Tibial nerve (tissue), 4 donors: Measurements from ENCODE around the gene XIRP2. TPM values are rescaled to one million over a fixed set of nuclear protein-coding genes. Genes with fewer than 3 reads are reported as not detected.

Experiments used
- DNase-seq, 2 donors: peaks; one replicate each; pipeline ENCODE4 v3.0.0-alpha.2; 2019; ENCODE audit warnings: low spot score in 2 of 2
- H3K27ac ChIP-seq, 4 donors: fragments of 200-600 bp; sonication (generic) in 3 of 4; one replicate each; pipeline ENCODE4 v1.5.1; 2017 to 2019; ENCODE audit warnings: mild to moderate bottlenecking in 1 of 4
- H3K27me3 ChIP-seq, 2 donors: fragments of 200-600 bp; sonication (generic) in 1 of 2; one replicate each; pipeline versions ENCODE4 v1.5.1 to v1.6.0; 2017 to 2019
- H3K36me3 ChIP-seq, 3 donors: fragments of 200-600 bp; sonication (generic); one replicate each; pipeline ENCODE4 v1.5.1; 2018 to 2019
- H3K4me1 ChIP-seq, 4 donors: fragments of 200-600 bp; sonication (generic) in 3 of 4; one replicate each; pipeline ENCODE4 v1.5.1; 2017 to 2019
- H3K4me3 ChIP-seq, 4 donors: fragments of 200-600 bp; sonication (generic) in 3 of 4; one replicate each; pipeline ENCODE4 v1.5.1; 2017 to 2019; ENCODE audit warnings: mild to moderate bottlenecking in 1 of 4, moderate library complexity in 1 of 4
- H3K9me3 ChIP-seq, 4 donors: fragments of 200-600 bp; sonication (generic) in 3 of 4; one replicate each; pipeline ENCODE4 v1.5.1; 2017 to 2019
- EP300 ChIP-seq, 2 donors: sonication (generic); formaldehyde crosslinking; IDR thresholded peaks; one replicate each; pipeline ENCODE4 v1.6.1; 2017; ENCODE audit warnings: antibody characterized with exemption in 2 of 2, mild to moderate bottlenecking in 1 of 2
- POLR2A ChIP-seq, 2 donors: fragments of 450-650 bp; IDR thresholded peaks; one replicate each; pipeline ENCODE4 v1.6.1; 2017; ENCODE audit warnings: antibody characterized with exemption in 2 of 2, mild to moderate bottlenecking in 2 of 2, moderate library complexity in 2 of 2
- WGBS, 2 donors: methylation state at CpG; one replicate each; pipeline ENCODE4 v1.1.5; 2018; 5-methylcytosine and 5-hydroxymethylcytosine counted together
- total RNA-seq, 4 donors: library from RNA; depleted of rRNA; stranded (reverse); fragments of >200 nt; gene quantifications; one replicate each; pipeline ENCODE4 v1.1.0, GENCODE V29; 2016
- TF ChIP-seq, protein P1 (sequence below), 5 experiments: fragments of 200-600 bp in 3 of 5; fragments of 450-650 bp in 2 of 5; sonication (generic) in 3 of 5; IDR thresholded peaks; one replicate each; pipeline ENCODE4 v1.5.1; 2016 to 2019; ENCODE audit warnings: antibody characterized with exemption in 5 of 5, mild to moderate bottlenecking in 3 of 5, moderate library complexity in 2 of 5

XIRP2 gene
- total RNA-seq, 4 donors from 2014 or later: under 0.01 to 1.8 (median 0.96) TPM

DNA sequence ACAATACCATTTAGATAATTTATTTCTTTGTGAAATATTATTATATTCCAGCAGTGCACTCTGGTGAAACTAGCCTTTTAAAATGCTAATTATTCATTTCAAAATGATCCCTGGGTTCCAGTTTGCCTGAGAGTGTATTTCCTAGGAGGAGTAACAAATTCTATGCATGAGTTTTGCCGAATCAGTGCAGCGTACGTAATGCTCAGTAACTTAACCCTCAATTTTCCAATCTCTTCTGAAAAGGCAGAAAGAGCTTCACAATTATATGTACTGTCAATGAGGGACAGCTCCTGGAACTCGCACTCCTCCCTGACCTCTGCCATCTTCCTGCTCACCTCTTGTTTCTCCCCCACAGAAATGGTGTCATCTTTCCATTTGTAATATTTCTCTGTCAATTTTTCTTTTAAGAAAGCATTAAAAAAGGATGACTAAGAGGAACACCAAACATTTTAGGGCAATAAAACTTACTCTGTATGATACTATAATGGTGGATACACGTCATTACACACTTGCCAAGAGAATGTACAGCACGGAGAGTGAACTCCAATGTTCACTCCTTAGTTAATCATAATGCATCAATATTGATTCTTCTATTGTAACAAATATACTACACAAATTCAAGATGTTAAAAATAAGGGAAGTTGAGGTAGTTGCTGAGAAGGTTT lies 25.7 kb upstream of the XIRP2 start:
- DNase-seq: no peak
- no peaks in the 10 kb centered on the region for H3K36me3 ChIP-seq
- WGBS, 2 donors: 46% methylated on average over 6 of the region's 6 CpGs
- no peaks in the 10 kb centered on the region for H3K4me1 ChIP-seq
- no peaks in the 10 kb centered on the region for H3K27me3 ChIP-seq
- no peak overlapping the region for H3K27ac ChIP-seq
- no peak for TF ChIP-seq POLR2A (IDR thresholded peaks at IDR 0.05)
- TF ChIP-seq EP300 (IDR thresholded peaks at IDR 0.05): no peak
- H3K4me3 ChIP-seq: no peak overlapping the region
- peaks cover 0 to 3% (median 0%) of the 10 kb centered on the region in 4 donors for H3K9me3 ChIP-seq

DNA sequence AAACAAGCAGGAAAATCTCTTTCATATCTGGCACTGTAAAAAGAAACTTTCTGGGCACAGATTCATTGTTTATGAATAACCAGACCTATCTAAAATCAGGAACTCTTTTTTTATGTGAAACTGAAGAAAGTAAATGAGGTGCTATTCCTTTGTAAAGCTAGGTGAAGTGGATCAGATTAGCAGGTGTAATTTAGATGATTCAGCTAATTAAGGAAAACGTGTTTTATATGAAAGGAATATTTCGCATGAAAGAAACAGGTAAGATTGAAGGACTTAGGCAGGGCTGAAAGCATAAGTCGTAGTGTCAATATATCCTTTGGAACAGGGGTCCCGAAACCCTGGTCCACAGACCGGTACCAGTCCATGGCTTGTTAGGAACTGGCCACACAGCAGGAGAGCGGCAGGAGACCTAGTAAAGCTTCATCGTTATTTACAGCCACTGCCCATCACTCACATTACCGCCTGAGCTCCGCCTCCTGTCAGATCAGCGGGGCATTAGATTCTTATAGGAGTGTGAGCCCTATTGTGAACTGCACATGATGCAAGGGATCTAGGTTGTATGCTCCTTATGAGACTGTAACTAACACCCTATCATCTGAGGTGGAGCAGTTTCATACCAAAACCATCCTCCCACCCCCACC lies 20.3 kb upstream of the XIRP2 start:
- WGBS, 2 donors: 72 to 87% methylated on average over 10 of the region's 10 CpGs
- Histone ChIP-seq H3K36me3 (no peaks in the 10 kb centered on the region), H3K4me1 (no peaks in the 10 kb centered on the region), H3K9me3 (no peaks in the 10 kb centered on the region), H3K27me3 (no peaks in the 10 kb centered on the region), H3K27ac (no peak overlapping the region), H3K4me3 (no peak overlapping the region)
- TF ChIP-seq, protein P1, sequence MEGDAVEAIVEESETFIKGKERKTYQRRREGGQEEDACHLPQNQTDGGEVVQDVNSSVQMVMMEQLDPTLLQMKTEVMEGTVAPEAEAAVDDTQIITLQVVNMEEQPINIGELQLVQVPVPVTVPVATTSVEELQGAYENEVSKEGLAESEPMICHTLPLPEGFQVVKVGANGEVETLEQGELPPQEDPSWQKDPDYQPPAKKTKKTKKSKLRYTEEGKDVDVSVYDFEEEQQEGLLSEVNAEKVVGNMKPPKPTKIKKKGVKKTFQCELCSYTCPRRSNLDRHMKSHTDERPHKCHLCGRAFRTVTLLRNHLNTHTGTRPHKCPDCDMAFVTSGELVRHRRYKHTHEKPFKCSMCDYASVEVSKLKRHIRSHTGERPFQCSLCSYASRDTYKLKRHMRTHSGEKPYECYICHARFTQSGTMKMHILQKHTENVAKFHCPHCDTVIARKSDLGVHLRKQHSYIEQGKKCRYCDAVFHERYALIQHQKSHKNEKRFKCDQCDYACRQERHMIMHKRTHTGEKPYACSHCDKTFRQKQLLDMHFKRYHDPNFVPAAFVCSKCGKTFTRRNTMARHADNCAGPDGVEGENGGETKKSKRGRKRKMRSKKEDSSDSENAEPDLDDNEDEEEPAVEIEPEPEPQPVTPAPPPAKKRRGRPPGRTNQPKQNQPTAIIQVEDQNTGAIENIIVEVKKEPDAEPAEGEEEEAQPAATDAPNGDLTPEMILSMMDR (IDR thresholded peaks at IDR 0.05): no peak
- no peak for TF ChIP-seq POLR2A (IDR thresholded peaks at IDR 0.05)
- TF ChIP-seq EP300 (IDR thresholded peaks at IDR 0.05): no peak
- DNase-seq: no peak

DNA sequence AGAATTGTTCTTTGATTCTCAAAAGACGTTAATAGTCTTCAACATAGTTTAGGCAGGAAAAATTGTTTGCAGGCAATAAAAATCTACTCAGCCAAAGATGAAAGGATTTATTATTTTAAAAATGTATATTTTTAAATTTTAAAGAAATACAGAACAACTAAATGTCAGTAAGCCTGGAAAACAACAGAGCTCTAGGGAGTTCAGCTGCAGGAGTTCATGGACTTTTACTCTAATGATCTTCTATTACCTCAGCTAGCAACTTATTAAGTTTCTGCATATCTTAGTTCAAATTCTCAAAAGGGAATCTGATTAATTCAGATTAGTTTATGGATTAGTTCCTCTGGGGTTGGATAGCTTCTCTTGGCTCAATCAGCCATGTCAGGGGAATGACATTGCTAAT lies 17.9 kb upstream of the XIRP2 start:
- Histone ChIP-seq H3K4me1 (no peaks in the 10 kb centered on the region), H3K27me3 (no peaks in the 10 kb centered on the region), H3K9me3 (no peaks in the 10 kb centered on the region), H3K4me3 (no peak overlapping the region), H3K27ac (no peak overlapping the region), H3K36me3 (no peaks in the 10 kb centered on the region)
- no peak for TF ChIP-seq EP300 (IDR thresholded peaks at IDR 0.05)
- TF ChIP-seq POLR2A (IDR thresholded peaks at IDR 0.05): no peak
- TF ChIP-seq, protein P1 (IDR thresholded peaks at IDR 0.05): no peak
- WGBS, 2 donors: 44 to 61% methylated on average over 1 of the region's 1 CpG
- DNase-seq: no peak

DNA sequence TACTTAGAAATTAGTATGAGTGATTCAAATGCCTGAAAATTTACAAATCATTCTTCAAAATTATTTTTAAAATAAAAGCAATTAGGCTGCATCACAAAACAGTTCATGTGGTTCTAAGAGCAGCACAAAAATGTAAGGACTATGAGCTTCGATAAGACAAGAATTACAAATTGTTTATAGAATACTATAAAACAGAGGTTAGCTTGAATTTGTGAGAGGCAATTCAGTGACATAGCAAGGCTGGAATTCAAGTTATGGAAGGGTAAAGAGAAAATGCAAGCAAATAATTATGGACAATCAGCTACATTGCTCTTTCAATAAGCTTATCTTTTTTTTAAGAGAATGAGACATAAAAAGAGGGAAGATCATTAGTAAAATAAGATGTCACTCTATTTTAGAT lies 7.1 kb upstream of the XIRP2 start:
- DNase-seq: no peak
- TF ChIP-seq EP300 (IDR thresholded peaks at IDR 0.05) (no peak), POLR2A (IDR thresholded peaks at IDR 0.05) (no peak)
- TF ChIP-seq, protein P1 (IDR thresholded peaks at IDR 0.05): no peak
- Histone ChIP-seq H3K4me3 (no peak overlapping the region), H3K27me3 (no peaks in the 10 kb centered on the region), H3K9me3 (no peaks in the 10 kb centered on the region), H3K36me3 (no peaks in the 10 kb centered on the region), H3K4me1 (no peaks in the 10 kb centered on the region), H3K27ac (no peak overlapping the region)
- 37 to 55% methylated on average over 1 of the region's 1 CpG for WGBS, 2 donors

DNA sequence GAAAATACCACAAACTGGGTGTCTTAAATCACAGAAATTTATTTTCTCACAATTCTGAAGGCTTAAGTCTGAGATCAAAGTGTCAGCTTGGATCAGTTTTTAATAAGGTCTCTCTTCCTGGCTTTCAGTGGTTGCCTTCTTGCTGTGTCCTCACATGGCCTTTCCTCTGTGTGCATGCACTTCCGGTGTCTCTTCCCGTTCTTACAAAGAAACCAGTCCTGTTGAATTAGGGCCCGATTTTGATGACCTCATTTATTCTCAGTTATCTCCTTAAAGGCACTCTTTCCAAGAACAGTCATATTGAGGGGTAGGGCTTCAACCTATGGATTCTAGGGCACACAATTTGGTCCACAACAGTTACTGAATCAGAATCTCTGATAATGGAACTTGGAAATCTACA lies 5.4 kb upstream of the XIRP2 start:
- H3K36me3 ChIP-seq: no peaks in the 10 kb centered on the region
- TF ChIP-seq EP300 (IDR thresholded peaks at IDR 0.05): no peak
- no peak for TF ChIP-seq POLR2A (IDR thresholded peaks at IDR 0.05)
- TF ChIP-seq, protein P1 (IDR thresholded peaks at IDR 0.05): no peak
- no peaks in the 10 kb centered on the region for H3K4me1 ChIP-seq
- no peak overlapping the region for H3K4me3 ChIP-seq
- no peaks in the 10 kb centered on the region for H3K9me3 ChIP-seq
- WGBS, 2 donors: 53 to 75% methylated on average over 3 of the region's 3 CpGs
- no peak overlapping the region for H3K27ac ChIP-seq
- H3K27me3 ChIP-seq: no peaks in the 10 kb centered on the region
- DNase-seq: no peak
